ENCODE data around the gene IFNLR1.

DNA sequence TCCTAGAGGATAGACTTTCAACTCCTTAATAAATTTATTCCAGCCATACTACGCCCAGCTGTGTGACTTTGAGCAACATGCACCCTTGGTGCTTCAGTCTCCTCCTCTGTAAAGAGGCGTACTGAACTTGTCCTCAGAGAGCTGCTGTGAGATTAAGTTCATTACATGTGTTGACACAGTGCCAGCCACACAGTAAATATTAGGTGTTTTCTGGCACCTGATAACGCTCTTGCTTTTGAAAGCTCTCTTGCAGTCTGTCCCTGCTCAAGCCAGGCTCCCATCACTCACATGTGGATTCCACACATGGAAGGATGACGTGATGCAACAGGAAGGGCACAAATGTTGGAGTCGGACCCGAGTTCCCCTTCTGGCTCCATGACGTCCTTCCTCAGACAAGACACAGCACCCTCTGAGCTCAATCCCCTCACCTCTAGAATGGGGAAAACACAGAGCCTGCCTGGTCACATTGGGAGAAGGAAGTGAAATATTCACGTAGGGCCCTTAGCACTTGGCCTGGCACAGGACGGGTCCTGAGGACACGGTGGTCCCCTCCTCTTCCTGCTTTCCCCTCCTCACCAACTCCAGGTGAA, 7.7 kb downstream of the IFNLR1 start:
- TF ChIP-seq, protein P1, sequence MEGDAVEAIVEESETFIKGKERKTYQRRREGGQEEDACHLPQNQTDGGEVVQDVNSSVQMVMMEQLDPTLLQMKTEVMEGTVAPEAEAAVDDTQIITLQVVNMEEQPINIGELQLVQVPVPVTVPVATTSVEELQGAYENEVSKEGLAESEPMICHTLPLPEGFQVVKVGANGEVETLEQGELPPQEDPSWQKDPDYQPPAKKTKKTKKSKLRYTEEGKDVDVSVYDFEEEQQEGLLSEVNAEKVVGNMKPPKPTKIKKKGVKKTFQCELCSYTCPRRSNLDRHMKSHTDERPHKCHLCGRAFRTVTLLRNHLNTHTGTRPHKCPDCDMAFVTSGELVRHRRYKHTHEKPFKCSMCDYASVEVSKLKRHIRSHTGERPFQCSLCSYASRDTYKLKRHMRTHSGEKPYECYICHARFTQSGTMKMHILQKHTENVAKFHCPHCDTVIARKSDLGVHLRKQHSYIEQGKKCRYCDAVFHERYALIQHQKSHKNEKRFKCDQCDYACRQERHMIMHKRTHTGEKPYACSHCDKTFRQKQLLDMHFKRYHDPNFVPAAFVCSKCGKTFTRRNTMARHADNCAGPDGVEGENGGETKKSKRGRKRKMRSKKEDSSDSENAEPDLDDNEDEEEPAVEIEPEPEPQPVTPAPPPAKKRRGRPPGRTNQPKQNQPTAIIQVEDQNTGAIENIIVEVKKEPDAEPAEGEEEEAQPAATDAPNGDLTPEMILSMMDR (IDR thresholded peaks at IDR 0.05) = no peak
- no peak for TF ChIP-seq POLR2A (IDR thresholded peaks at IDR 0.05)
